Measurements from ENCODE around the gene LRRTM4. TPM values are rescaled to one million over a fixed set of nuclear protein-coding genes. Genes with fewer than 3 reads are reported as not detected.

LRRTM4 gene
- total and polyA plus RNA-seq, 2 donors (not counting 1 experiment from before 2014, with no cell fraction given): not detected

DNA sequence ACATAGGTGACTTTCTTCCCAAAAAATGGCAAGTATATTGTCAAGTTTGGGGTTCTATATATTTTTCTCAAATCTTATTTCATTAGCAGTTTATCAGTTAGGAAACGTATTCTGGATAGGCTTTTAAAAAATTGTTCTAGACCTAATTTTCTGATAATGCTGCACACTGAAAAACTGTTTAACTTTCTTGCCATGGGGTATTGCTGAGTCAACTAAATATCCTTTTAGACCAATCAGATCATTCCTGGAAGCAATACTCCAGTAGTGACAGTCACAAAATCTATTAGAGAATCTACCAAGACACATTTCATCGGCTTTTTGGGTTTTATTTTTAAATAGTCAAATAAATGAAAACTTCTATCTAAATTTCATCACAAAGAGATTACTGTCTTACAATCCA lies 440.6 kb downstream of the LRRTM4 start:
- Histone ChIP-seq H3K79me2 (ENCODE audit: control insufficient read depth, insufficient read depth, low read length) (no peaks in the 10 kb centered on the region), H3K4me1 (ENCODE audit: control insufficient read depth in 2 of 2, insufficient read depth in 2 of 2, low read length in 2 of 2) (no peaks in the 10 kb centered on the region), H4K20me1 (ENCODE audit: control insufficient read depth, insufficient read depth, low read length, poor library complexity, severe bottlenecking) (no peaks in the 10 kb centered on the region), H3K27ac (ENCODE audit: low read length in 2 of 2) (no peak overlapping the region), H3K9ac (ENCODE audit: low read length) (no peak overlapping the region), H3K27me3 (replicated peaks in 1 of 4; ENCODE audit: control extremely low read depth in 1 of 4, control insufficient read depth in 3 of 4, insufficient read depth in 4 of 4, low read length in 3 of 4) (no peaks in the 10 kb centered on the region), H3K9me3 (ENCODE audit: control extremely low read depth in 1 of 3, control insufficient read depth in 2 of 3, insufficient read depth in 1 of 3, low read length in 2 of 3) (peaks cover 0 to 2% (median 0%) of the 10 kb centered on the region in 3 donors), H3K36me3 (replicated peaks in 1 of 2; ENCODE audit: control extremely low read depth in 1 of 2, control insufficient read depth in 1 of 2, extremely low read depth in 1 of 2, insufficient read depth in 2 of 2, low read length in 1 of 2) (no peaks in the 10 kb centered on the region), H3K4me3 (ENCODE audit: control extremely low read depth in 1 of 5, extremely low read depth in 1 of 5, insufficient read depth in 1 of 5, low read depth in 2 of 5, low read length in 4 of 5) (no peak overlapping the region), H3K4me2 (replicated peaks; ENCODE audit: low read depth, low read length, poor library complexity, severe bottlenecking) (no peak overlapping the region), H2AFZ (ENCODE audit: insufficient read depth, low read depth, low read length, poor library complexity, severe bottlenecking) (no peak overlapping the region)
- POLR2A ChIA-PET: no interaction called here
- intact Hi-C loops (cut with micrococcal nuclease): no loop called here
- no CpG with 5 or more reads among the region's 2 CpGs for WGBS (ENCODE audit: insufficient coverage)
- Mint-ChIP-seq H3K4me1 (no peaks in the 10 kb centered on the region), H3K27ac (no peak overlapping the region), H3K27me3 (no peaks in the 10 kb centered on the region), H3K9me3 (ENCODE audit: insufficient read depth) (no peaks in the 10 kb centered on the region), H3K4me3 (no peak overlapping the region)
- no peak for ATAC-seq (ENCODE audit: low read depth)
- no peak for TF ChIP-seq EZH2 (IDR thresholded peaks at IDR 0.05; ENCODE audit: borderline replicate concordance, insufficient read depth, low read depth, low read length, poor library complexity, severe bottlenecking)
- TF ChIP-seq, protein P1, sequence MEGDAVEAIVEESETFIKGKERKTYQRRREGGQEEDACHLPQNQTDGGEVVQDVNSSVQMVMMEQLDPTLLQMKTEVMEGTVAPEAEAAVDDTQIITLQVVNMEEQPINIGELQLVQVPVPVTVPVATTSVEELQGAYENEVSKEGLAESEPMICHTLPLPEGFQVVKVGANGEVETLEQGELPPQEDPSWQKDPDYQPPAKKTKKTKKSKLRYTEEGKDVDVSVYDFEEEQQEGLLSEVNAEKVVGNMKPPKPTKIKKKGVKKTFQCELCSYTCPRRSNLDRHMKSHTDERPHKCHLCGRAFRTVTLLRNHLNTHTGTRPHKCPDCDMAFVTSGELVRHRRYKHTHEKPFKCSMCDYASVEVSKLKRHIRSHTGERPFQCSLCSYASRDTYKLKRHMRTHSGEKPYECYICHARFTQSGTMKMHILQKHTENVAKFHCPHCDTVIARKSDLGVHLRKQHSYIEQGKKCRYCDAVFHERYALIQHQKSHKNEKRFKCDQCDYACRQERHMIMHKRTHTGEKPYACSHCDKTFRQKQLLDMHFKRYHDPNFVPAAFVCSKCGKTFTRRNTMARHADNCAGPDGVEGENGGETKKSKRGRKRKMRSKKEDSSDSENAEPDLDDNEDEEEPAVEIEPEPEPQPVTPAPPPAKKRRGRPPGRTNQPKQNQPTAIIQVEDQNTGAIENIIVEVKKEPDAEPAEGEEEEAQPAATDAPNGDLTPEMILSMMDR (IDR thresholded peaks at IDR 0.05): no peak
- CTCF ChIA-PET: no interaction called here
- DNase-seq: no peak

DNA sequence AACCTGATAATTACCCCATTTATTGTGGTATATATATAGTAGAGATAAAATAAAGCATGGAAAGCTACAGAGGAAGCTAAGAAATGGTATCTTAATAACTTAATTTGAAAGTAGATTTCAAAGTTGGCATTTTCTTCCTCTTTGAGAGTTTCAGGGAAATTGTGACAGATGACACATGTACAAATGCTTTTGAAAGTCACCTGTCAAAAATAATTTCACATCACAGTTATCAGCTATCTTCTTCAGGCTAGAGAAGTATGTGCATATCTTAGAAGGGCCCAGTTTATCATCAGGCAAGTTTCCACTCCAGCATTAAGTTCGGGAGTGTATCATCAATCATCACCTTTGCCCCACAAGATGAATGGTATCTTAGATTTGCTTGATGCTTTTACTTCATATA lies 457.9 kb downstream of the LRRTM4 start:
- Histone ChIP-seq H3K9me3 (ENCODE audit: control extremely low read depth in 1 of 3, control insufficient read depth in 2 of 3, insufficient read depth in 1 of 3, low read length in 2 of 3) (no peaks in the 10 kb centered on the region), H3K9ac (ENCODE audit: low read length) (no peak overlapping the region), H3K4me3 (ENCODE audit: control extremely low read depth in 1 of 5, extremely low read depth in 1 of 5, insufficient read depth in 1 of 5, low read depth in 2 of 5, low read length in 4 of 5) (no peak overlapping the region), H3K4me1 (ENCODE audit: control insufficient read depth in 2 of 2, insufficient read depth in 2 of 2, low read length in 2 of 2) (no peaks in the 10 kb centered on the region), H3K4me2 (replicated peaks; ENCODE audit: low read depth, low read length, poor library complexity, severe bottlenecking) (no peak overlapping the region), H2AFZ (ENCODE audit: insufficient read depth, low read depth, low read length, poor library complexity, severe bottlenecking) (no peak overlapping the region), H3K36me3 (replicated peaks in 1 of 2; ENCODE audit: control extremely low read depth in 1 of 2, control insufficient read depth in 1 of 2, extremely low read depth in 1 of 2, insufficient read depth in 2 of 2, low read length in 1 of 2) (no peaks in the 10 kb centered on the region), H4K20me1 (ENCODE audit: control insufficient read depth, insufficient read depth, low read length, poor library complexity, severe bottlenecking) (no peaks in the 10 kb centered on the region), H3K27me3 (replicated peaks in 1 of 4; ENCODE audit: control extremely low read depth in 1 of 4, control insufficient read depth in 3 of 4, insufficient read depth in 4 of 4, low read length in 3 of 4) (no peaks in the 10 kb centered on the region), H3K27ac (ENCODE audit: low read length in 2 of 2) (no peak overlapping the region), H3K79me2 (ENCODE audit: control insufficient read depth, insufficient read depth, low read length) (no peaks in the 10 kb centered on the region)
- ChIA-PET CTCF (no interaction called here), POLR2A (no interaction called here)
- H3K4me3 Mint-ChIP-seq: no peak overlapping the region
- H3K4me1 Mint-ChIP-seq: no peaks in the 10 kb centered on the region
- intact Hi-C loops (cut with micrococcal nuclease): no loop called here
- H3K27ac Mint-ChIP-seq: no peak overlapping the region
- no peak for ATAC-seq (ENCODE audit: low read depth)
- peaks cover 3% of the 10 kb centered on the region for H3K9me3 Mint-ChIP-seq (ENCODE audit: insufficient read depth)
- DNase-seq: no peak
- TF ChIP-seq EZH2 (IDR thresholded peaks at IDR 0.05; ENCODE audit: borderline replicate concordance, insufficient read depth, low read depth, low read length, poor library complexity, severe bottlenecking): no peak
- TF ChIP-seq, protein P1 (IDR thresholded peaks at IDR 0.05): no peak
- no CpG with 5 or more reads among the region's 1 CpG for WGBS (ENCODE audit: insufficient coverage)
- H3K27me3 Mint-ChIP-seq: no peaks in the 10 kb centered on the region
